BE2C (cell line): Measurements from ENCODE around the gene PKHD1.

Experiments used
- DNase-seq: peaks from one replicate; pipeline ENCODE4 v3.0.0-alpha.2; 2020
- H3K27me3 ChIP-seq: fragments of 250-450 bp; sonication (Bioruptor Pico); 2 replicates; pipeline ENCODE4 v1.5.1; 2020; ENCODE audit warnings: mild to moderate bottlenecking
- H3K36me3 ChIP-seq: fragments of 250-450 bp; sonication (Bioruptor Pico); 2 replicates; pipeline ENCODE4 v1.5.1; 2020; ENCODE audit warnings: mild to moderate bottlenecking
- H3K4me1 ChIP-seq: fragments of 250-450 bp; sonication (Bioruptor Pico); 2 replicates; pipeline ENCODE4 v1.5.1; 2020
- H3K4me3 ChIP-seq: 2 replicates; pipeline ENCODE4 v1.5.1; 2011; ENCODE audit warnings: low read depth, low read length
- H3K9me3 ChIP-seq: fragments of 250-450 bp; sonication (Bioruptor Pico); 2 replicates; pipeline ENCODE4 v1.5.1; 2020
- CTCF ChIP-seq: IDR thresholded peaks from 2 replicates; pipeline ENCODE4 v1.5.1; 2012; ENCODE audit warnings: mild to moderate bottlenecking, low read depth, low read length

Gene PKHD1

GRCh38 chr6:51720327-51720726 is 367.1 kb downstream of the PKHD1 start:
- no peak for TF ChIP-seq CTCF
- H3K36me3 ChIP-seq = no peaks in the 10 kb centered on the region
- H3K9me3 ChIP-seq = no peaks in the 10 kb centered on the region
- no peak overlapping the region for H3K4me3 ChIP-seq
- no peaks in the 10 kb centered on the region for H3K27me3 ChIP-seq
- H3K4me1 ChIP-seq = no peaks in the 10 kb centered on the region; the same call in 1 of the 2 replicates
- no peak for DNase-seq

- Histone ChIP-seq H3K4me3 (no peak overlapping the region), H3K36me3 (no peaks in the 10 kb centered on the region), H3K27me3 (no peaks in the 10 kb centered on the region), H3K9me3 (no peaks in the 10 kb centered on the region), H3K4me1 (no peaks in the 10 kb centered on the region; the same call in 1 of the 2 replicates)
- DNase-seq = no peak
- no peak for TF ChIP-seq CTCF
Observed at GRCh38 chr6:51719297-51719696, 368.1 kb downstream of the PKHD1 start.

GRCh38 chr6:51718533-51718932 is 368.9 kb downstream of the PKHD1 start:
- H3K36me3 ChIP-seq = no peaks in the 10 kb centered on the region
- no peaks in the 10 kb centered on the region for H3K27me3 ChIP-seq
- no peaks in the 10 kb centered on the region for H3K9me3 ChIP-seq
- DNase-seq = no peak
- no peak for TF ChIP-seq CTCF
- no peaks in the 10 kb centered on the region; the same call in 1 of the 2 replicates for H3K4me1 ChIP-seq
- H3K4me3 ChIP-seq = no peak overlapping the region

- H3K4me3 ChIP-seq = no peak overlapping the region
- no peaks in the 10 kb centered on the region for H3K36me3 ChIP-seq
- no peaks in the 10 kb centered on the region for H3K9me3 ChIP-seq
- no peaks in the 10 kb centered on the region for H3K27me3 ChIP-seq
- TF ChIP-seq CTCF = no peak
- no peaks in the 10 kb centered on the region; the same call in 1 of the 2 replicates for H3K4me1 ChIP-seq
- DNase-seq = no peak
Observed at GRCh38 chr6:51717477-51717876, 369.9 kb downstream of the PKHD1 start.

GRCh38 chr6:51711876-51712275 is 375.5 kb downstream of the PKHD1 start:
- no peaks in the 10 kb centered on the region for H3K36me3 ChIP-seq
- H3K4me3 ChIP-seq = no peak overlapping the region
- no peak for TF ChIP-seq CTCF
- H3K9me3 ChIP-seq = no peaks in the 10 kb centered on the region
- no peaks in the 10 kb centered on the region for H3K4me1 ChIP-seq
- no peaks in the 10 kb centered on the region for H3K27me3 ChIP-seq
- no peak for DNase-seq

- no peaks in the 10 kb centered on the region for H3K4me1 ChIP-seq
- H3K27me3 ChIP-seq = no peaks in the 10 kb centered on the region
- DNase-seq = no peak
- no peaks in the 10 kb centered on the region for H3K9me3 ChIP-seq
- TF ChIP-seq CTCF = no peak
- H3K36me3 ChIP-seq = no peaks in the 10 kb centered on the region
- H3K4me3 ChIP-seq = no peak overlapping the region
Observed at GRCh38 chr6:51706086-51706485, 381.3 kb downstream of the PKHD1 start.
